ACC112 (cell line): ENCODE data around the gene PYY.
"Not testable (repeated sequence)": the region's sequence is repeated elsewhere in the genome, so short reads cannot be mapped to it uniquely, and the experiment has no call there.

Experiments used
- H2AFZ ChIP-seq: fragments of 200-600 bp; sonication (generic); one replicate; pipeline ENCODE4 v1.6.0; 2017; ENCODE audit warnings: antibody characterized with exemption, low read length; ENCODE audit not compliant: unreplicated experiment
- H3K27ac ChIP-seq: fragments of 200-600 bp; sonication (generic); 2 replicates; pipeline ENCODE4 v1.5.1; 2014; ENCODE audit warnings: low read depth, mild to moderate bottlenecking, antibody characterized with exemption, low read length, moderate library complexity
- H3K27me3 ChIP-seq: fragments of 200-600 bp; sonication (generic); 2 replicates; pipeline ENCODE4 v1.6.1; 2014; ENCODE audit warnings: mild to moderate bottlenecking, antibody characterized with exemption, low read length, moderate library complexity, mixed read lengths; ENCODE audit not compliant: insufficient read depth
- H3K36me3 ChIP-seq: fragments of 200-600 bp; sonication (generic); 2 replicates; pipeline ENCODE4 v1.6.1; 2016; ENCODE audit warnings: mild to moderate bottlenecking, antibody characterized with exemption, low read length, moderate library complexity, mixed read lengths; ENCODE audit not compliant: insufficient read depth
- H3K4me1 ChIP-seq: fragments of 200-600 bp; sonication (generic); one replicate; pipeline ENCODE4 v1.6.1; 2016; ENCODE audit warnings: low read length, mixed read lengths; ENCODE audit not compliant: insufficient read depth, unreplicated experiment, control insufficient read depth
- H3K4me3 ChIP-seq: fragments of 200-600 bp; sonication (generic); 2 replicates; pipeline ENCODE4 v1.5.1; 2014; ENCODE audit warnings: mild to moderate bottlenecking, low read depth, low read length
- H3K79me2 ChIP-seq: fragments of 200-600 bp; sonication (generic); one replicate; pipeline ENCODE4 v1.6.0; 2016; ENCODE audit warnings: low read length; ENCODE audit not compliant: control insufficient read depth, unreplicated experiment, insufficient read depth

PYY gene

DNA sequence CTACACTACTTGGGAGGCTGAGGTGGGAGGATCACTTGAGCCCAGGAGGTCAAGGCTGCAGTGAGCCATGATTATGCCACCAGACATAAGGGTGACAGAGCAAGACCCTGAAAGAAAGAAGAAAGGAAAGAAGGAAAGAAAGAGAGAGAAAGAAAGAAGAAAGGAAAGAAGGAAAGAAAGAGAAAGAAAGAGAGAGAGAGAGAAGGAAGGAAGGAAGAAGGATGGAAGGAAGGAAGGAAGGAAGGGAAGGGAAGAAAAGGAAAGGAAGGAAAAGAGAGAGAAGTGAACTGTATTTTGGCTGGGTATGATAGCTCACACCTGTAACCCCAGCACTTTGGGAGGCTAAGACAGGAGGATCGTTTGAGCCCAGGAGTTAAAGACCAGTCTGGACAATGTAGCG, 24.3 kb upstream of the PYY start:
- H3K27me3 ChIP-seq = peaks cover 54% of the 10 kb centered on the region
- H3K4me1 ChIP-seq = no peaks in the 10 kb centered on the region
- no peaks in the 10 kb centered on the region for H3K79me2 ChIP-seq
- no peaks in the 10 kb centered on the region for H3K36me3 ChIP-seq
- H3K27ac ChIP-seq = no peak overlapping the region
- H2AFZ ChIP-seq = no peak overlapping the region
- no peak overlapping the region for H3K4me3 ChIP-seq

DNA sequence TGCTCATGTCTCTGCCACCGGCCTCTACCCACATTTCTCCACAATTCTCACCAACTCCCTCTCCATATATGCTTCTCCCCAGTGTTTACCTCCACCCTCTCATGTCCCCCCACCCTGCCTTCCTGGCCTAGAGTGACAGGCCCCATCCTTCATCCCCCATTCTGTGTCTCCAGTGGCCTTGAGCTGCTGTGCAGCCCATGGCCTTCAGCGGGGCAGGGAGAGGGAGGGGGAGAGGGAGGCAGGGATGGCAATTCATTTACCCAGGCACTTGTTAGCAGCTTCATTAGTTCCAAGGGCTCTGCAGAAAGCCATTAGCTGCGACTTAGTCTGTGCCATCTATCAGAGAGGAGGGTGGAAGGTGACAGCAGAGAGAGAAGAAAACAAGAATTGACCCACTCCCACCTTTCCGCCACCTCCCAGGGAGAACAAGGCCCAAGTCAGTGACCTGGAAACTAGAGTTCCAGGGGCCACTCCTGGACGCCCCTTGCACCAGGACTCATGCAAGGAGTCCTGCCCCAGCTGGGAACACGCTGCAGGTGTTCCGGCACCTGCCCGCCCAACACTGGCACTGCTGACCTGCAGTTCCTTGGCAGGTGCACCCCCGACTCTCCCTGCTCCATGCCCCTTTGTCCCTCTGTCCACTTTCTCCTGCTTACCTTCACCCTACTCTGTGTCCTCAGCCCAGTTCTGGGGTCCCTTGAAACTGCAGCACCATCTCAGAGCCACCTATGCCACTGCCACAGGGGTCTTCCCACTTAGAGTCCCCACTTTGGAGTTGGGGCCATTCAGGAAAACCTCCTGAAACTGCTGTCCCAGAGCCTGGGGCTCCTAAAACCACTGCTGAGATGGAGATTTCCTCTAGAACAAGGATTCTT, 23.5 kb upstream of the PYY start:
- H2AFZ ChIP-seq = no peak overlapping the region
- H3K4me3 ChIP-seq = no peak overlapping the region
- no peaks in the 10 kb centered on the region for H3K4me1 ChIP-seq
- no peaks in the 10 kb centered on the region for H3K36me3 ChIP-seq
- H3K27ac ChIP-seq = no peak overlapping the region
- no peaks in the 10 kb centered on the region for H3K79me2 ChIP-seq
- peaks cover 45% of the 10 kb centered on the region for H3K27me3 ChIP-seq

DNA sequence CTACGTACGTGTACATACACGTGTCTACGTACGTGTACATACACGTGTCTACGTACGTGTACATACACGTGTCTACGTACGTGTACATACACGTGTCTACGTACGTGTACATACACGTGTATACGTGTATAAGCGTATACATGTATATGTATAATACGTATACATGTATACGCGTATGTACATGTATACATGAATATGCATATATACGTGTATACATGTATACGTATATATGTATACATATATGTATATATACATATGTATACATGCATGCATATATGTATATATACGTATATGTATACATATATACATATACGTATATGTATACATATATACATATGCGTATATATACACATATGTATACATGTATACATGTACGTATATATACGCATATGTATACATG, 22.2 kb upstream of the PYY start:
- Histone ChIP-seq H3K27ac (no peak overlapping the region), H3K79me2 (no peaks in the 10 kb centered on the region), H3K4me1 (no peaks in the 10 kb centered on the region), H3K27me3 (peaks cover 38% of the 10 kb centered on the region), H3K4me3 (no peak overlapping the region), H3K36me3 (no peaks in the 10 kb centered on the region), H2AFZ (no peak overlapping the region)

DNA sequence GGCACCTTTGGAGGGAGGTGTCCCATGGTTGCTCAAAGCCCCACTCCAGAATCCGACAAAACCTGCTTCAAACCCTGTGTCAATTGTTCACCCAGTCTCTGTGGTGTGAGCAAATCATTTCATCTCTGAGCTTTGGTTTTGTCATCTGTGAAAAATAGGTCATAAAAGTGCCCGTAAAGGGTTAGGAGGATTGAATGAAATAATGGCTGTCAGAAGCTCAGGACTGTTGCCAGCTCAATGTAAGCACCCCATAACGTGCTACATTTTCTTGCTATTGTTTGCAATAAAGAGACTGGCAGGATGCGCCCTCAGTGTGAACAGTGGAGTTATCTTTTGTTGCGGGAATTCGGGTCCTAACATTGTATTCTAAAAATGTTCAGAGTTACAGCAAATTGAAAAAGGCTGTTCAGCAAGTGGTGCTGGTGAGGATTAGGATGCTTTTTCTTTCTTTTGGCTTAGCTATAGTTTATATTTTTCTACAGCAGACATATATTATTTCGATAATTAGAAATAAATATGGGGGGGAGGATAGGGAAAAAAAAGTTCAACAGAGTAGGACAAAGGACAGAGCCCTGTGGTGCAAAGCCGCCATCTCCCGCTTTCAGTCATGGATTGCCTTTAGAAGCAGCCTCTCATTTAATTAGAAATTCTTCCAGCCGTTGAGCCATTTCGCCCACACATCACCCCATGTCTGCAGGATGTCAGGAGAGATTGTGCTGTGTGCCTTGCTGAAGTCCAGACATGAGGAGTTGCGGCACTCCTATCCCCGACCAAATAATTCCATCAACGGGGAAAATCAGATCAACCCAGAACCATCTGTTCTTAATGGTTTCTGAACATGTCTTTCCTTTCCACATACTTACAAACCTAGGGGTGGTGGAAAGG, 20.9 kb upstream of the PYY start:
- H3K4me1 ChIP-seq = no peaks in the 10 kb centered on the region
- no peak overlapping the region for H3K4me3 ChIP-seq
- no peak overlapping the region for H3K27ac ChIP-seq
- no peak overlapping the region for H2AFZ ChIP-seq
- H3K36me3 ChIP-seq = no peaks in the 10 kb centered on the region
- peaks cover 36% of the 10 kb centered on the region for H3K27me3 ChIP-seq
- no peaks in the 10 kb centered on the region for H3K79me2 ChIP-seq

DNA sequence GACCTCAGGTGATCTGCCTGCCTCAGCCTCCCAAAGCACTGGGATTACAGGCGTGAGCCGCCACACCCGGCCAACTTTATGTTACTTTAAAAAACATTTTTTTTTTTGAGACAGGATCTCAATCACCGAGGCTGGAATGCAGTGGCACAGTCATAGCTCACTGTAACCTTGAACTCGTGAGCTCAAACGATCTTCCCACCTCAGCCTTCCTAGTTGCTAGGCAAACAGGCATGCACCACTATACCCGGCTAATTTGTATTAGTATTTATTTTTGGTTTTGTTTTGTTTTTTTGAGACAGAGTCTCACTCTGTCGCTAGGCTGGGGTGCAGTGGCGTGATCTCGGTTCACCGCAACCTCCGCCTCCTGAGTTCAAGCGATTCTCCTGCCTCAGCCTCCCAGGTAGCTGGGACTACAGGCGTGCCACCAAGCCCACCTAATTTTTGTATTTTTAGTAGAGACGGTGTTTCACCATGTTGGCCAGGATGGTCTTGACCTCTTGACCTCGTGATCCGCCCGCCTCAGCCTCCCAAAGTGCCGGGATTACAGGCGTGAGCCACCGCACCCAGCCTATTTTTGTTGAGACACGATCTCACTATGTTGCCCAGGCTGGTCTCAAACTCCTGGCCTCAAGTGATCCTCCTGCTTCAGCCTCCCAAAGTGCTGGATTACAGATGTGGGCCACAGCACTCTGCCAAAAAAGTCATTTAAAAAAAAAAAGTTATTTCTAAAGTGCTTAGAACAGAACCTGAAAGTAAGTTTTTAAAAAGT, 18.9 kb upstream of the PYY start:
- not testable (repeated sequence) for H3K27ac ChIP-seq, H3K36me3 ChIP-seq, H2AFZ ChIP-seq, H3K79me2 ChIP-seq, H3K4me1 ChIP-seq, H3K4me3 ChIP-seq
- H3K27me3 ChIP-seq = peaks cover 18% of the 10 kb centered on the region

DNA sequence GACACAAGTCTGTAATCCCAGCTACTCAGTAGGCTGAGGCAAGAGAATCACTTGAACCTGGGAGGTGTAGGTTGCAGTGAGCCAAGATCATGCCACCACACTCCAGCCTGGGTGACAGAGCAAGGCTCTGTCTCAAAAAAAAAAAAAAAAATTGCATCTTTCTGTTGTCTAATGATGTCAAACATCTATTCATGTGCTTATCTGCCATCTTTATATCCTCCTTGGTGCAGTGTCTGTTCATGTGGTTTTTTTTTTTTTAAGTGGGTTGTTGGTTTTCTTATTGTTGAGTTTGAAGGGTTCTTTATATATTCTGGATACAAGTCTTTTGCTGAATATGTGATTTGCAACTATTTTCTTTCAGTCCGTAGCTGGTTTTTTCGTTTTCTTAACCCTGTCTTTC, 17.7 kb upstream of the PYY start:
- not testable (repeated sequence) for H3K79me2 ChIP-seq, H2AFZ ChIP-seq, H3K27ac ChIP-seq, H3K4me3 ChIP-seq, H3K4me1 ChIP-seq, H3K36me3 ChIP-seq
- peaks cover 12% of the 10 kb centered on the region; the same call in 1 of the 2 replicates for H3K27me3 ChIP-seq

DNA sequence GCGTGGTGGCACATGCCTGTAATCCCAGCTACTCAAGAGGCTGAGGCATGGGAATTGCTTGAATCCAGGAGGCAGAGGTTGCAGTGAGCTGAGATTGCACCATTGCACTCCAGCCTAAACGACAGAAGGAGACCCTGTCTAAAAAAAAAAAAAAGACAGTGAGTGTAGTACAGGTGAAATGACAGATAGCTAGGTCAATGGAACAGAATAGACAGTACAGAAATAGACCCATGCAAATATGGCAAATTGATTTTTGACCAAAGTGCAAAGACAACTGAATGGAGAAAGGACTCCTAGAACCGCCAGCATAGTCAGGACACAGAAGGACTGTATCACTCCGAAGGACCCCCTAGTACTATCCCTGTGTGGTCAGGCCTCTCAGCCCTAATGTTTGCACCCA, 16.6 kb upstream of the PYY start:
- Histone ChIP-seq H3K4me1 (no peaks in the 10 kb centered on the region), H3K4me3 (no peak overlapping the region), H3K27ac (no peak overlapping the region), H2AFZ (no peak overlapping the region), H3K36me3 (no peaks in the 10 kb centered on the region), H3K27me3 (peaks cover 12% of the 10 kb centered on the region; the same call in 1 of the 2 replicates), H3K79me2 (no peaks in the 10 kb centered on the region)

DNA sequence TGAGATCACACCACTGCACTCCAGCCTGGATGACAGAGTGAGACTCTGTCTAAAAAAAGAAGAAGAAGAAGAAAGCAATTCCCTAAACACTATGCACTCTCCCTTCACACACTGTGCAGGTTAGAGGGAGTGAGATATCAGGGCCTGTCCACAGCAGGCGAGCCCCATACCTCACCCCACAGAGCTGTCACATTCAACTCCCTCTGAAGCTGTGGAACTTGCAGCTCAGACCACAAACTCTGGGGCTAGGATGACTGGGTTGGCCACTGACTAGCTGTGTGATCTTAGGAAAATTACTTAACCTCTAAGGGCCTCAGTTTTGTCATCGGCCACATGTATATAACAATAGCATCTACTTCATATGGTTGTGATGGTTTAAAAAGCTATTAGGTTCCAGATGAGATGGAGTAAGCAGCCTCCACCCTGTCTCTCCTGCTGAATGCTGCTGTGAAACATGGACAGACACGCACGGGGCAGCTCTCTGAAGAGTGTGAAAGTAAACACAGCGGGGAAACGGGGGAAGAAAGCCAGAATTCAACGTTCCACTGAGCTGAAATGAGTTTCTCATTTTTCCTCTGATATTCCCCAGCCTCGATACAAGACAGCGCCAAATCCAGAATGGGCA, 13.6 kb upstream of the PYY start:
- H3K27ac ChIP-seq = no peak overlapping the region

DNA sequence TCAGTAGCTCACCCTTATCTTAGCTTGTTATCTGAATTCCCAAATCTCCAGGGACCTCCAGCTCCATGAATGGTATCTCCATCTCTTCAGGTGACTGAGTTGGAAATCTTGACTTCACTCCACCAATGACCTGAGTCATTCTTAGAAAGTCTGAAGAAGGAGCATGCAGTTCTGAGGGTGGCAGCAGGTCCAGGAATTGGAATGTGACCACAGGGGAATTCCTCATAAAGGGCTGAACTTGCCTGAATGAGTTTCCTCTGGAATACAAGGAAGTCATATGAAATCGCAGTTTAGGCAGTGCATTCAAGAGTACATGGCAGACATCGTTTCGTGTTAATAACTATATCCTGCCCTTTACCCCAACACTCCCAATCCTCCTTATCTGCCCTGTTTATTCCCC, 12.5 kb upstream of the PYY start:
- Histone ChIP-seq H2AFZ (no peak overlapping the region), H3K27me3 (no peaks in the 10 kb centered on the region), H3K79me2 (no peaks in the 10 kb centered on the region), H3K4me3 (no peak overlapping the region), H3K4me1 (peaks cover 3% of the 10 kb centered on the region), H3K27ac (no peak overlapping the region), H3K36me3 (no peaks in the 10 kb centered on the region)

More for the DNA sequence above, 13.6 kb upstream of the PYY start:
- Histone ChIP-seq H3K4me3 (no peak overlapping the region), H3K27me3 (no peaks in the 10 kb centered on the region), H2AFZ (no peak overlapping the region), H3K79me2 (no peaks in the 10 kb centered on the region), H3K36me3 (no peaks in the 10 kb centered on the region), H3K4me1 (no peaks in the 10 kb centered on the region)

DNA sequence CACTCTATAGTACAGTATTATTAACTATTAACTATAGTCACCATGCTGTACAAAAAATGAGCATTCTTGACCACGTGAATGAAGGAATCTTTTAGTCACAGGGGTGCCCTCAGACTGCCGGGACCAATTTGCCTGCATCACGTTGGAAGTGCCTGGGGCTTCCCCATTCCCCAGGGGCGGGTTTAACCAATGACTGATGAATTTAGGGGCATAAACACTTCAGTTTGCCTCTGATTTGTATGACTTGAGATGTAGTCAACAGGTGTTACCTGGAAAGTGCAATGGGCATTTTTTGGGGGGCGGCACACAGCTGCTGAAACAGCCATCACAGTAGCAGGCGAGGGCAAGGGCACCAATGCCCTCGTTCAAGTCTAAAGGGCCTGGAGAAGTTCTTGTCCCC, 8.7 kb upstream of the PYY start:
- H3K27me3 ChIP-seq = no peaks in the 10 kb centered on the region
- no peak overlapping the region for H3K27ac ChIP-seq
- no peaks in the 10 kb centered on the region for H3K79me2 ChIP-seq
- H2AFZ ChIP-seq = no peak overlapping the region
- peaks cover 19% of the 10 kb centered on the region for H3K4me1 ChIP-seq
- H3K4me3 ChIP-seq = no peak overlapping the region
- H3K36me3 ChIP-seq = no peaks in the 10 kb centered on the region
